Neuronal stem cell (in vitro differentiated cells): ENCODE results near the gene SIPA1.

ENCODE experiments used
- DNase-seq: peaks from one replicate; pipeline ENCODE4 v3.0.0-alpha.2; 2013; ENCODE audit warnings: low spot score
- H2AFZ ChIP-seq: one replicate; pipeline ENCODE4 v1.6.1; 2013; ENCODE audit warnings: mild to moderate bottlenecking, low read length, inconsistent platforms
- H2AK5ac ChIP-seq: 2 replicates; pipeline ENCODE4 v1.6.1; 2013; ENCODE audit warnings: low read depth, mild to moderate bottlenecking, inconsistent platforms, low read length, moderate library complexity, mixed read lengths
- H2BK120ac ChIP-seq: 2 replicates; pipeline ENCODE4 v1.6.1; 2013; ENCODE audit warnings: low read depth, mild to moderate bottlenecking, inconsistent platforms, low read length, moderate library complexity, mixed read lengths
- H2BK12ac ChIP-seq: one replicate; pipeline ENCODE4 v1.6.1; 2013; ENCODE audit warnings: low read length, inconsistent platforms
- H2BK15ac ChIP-seq: 2 replicates; pipeline ENCODE4 v1.6.1; 2013; ENCODE audit warnings: mild to moderate bottlenecking, low read length, inconsistent platforms, mixed read lengths
- H2BK5ac ChIP-seq: one replicate; pipeline ENCODE4 v1.6.1; 2013; ENCODE audit warnings: inconsistent platforms, mild to moderate bottlenecking, low read length, moderate library complexity
- H3K14ac ChIP-seq: one replicate; pipeline ENCODE4 v1.6.1; 2013; ENCODE audit warnings: low read length, inconsistent platforms
- H3K18ac ChIP-seq: 2 replicates; pipeline ENCODE4 v1.6.1; 2013; ENCODE audit warnings: low read length, inconsistent platforms
- H3K23ac ChIP-seq: 2 replicates; pipeline ENCODE4 v1.6.1; 2013; ENCODE audit warnings: low read depth, mild to moderate bottlenecking, mixed read lengths, low read length, inconsistent platforms; ENCODE audit not compliant: poor library complexity
- H3K27ac ChIP-seq: replicated peaks from 3 replicates; pipeline ENCODE4 v1.5.1; 2013; ENCODE audit warnings: low read length, inconsistent platforms
- H3K27me3 ChIP-seq, 3 experiments: 2 replicates each; pipeline ENCODE4 v1.6.1; 2013; ENCODE audit warnings: low read length in 3 of 3, mild to moderate bottlenecking in 2 of 3, inconsistent platforms in 1 of 3, low read depth in 1 of 3, mixed read lengths in 1 of 3, moderate library complexity in 1 of 3; ENCODE audit not compliant: control insufficient read depth in 3 of 3, insufficient read depth in 3 of 3
- H3K36me3 ChIP-seq, 2 donors: replicated peaks in 1 of 2; 2 replicates each; pipeline ENCODE4 v1.6.1; 2013; ENCODE audit warnings: low read length in 2 of 2; ENCODE audit not compliant: control insufficient read depth in 2 of 2, insufficient read depth in 2 of 2
- H3K4ac ChIP-seq: 2 replicates; pipeline ENCODE4 v1.6.1; 2013; ENCODE audit warnings: inconsistent platforms, mild to moderate bottlenecking, low read length, moderate library complexity
- H3K4me1 ChIP-seq, 2 donors: 1 replicate in 1 of 2; 2 replicates in 1 of 2; pipeline ENCODE4 v1.6.1; 2013; ENCODE audit warnings: low read length in 2 of 2, low read depth in 1 of 2; ENCODE audit not compliant: control insufficient read depth in 2 of 2, insufficient read depth in 1 of 2
- H3K4me2 ChIP-seq: one replicate; pipeline ENCODE4 v1.6.1; 2013; ENCODE audit warnings: mild to moderate bottlenecking, low read length, inconsistent platforms; ENCODE audit not compliant: insufficient read depth, poor library complexity, severe bottlenecking
- H3K4me3 ChIP-seq, 2 donors: 2 replicates each; pipeline ENCODE4 v1.5.1; 2013; ENCODE audit warnings: low read length in 2 of 2, mild to moderate bottlenecking in 2 of 2, inconsistent platforms in 1 of 2, moderate library complexity in 1 of 2
- H3K79me1 ChIP-seq: one replicate; pipeline ENCODE4 v1.6.1; 2013; ENCODE audit warnings: low read depth, mild to moderate bottlenecking, inconsistent platforms, low read length, moderate library complexity
- H3K9ac ChIP-seq: one replicate; pipeline ENCODE4 v1.6.1; 2013; ENCODE audit warnings: mild to moderate bottlenecking, low read depth, low read length, inconsistent platforms; ENCODE audit not compliant: poor library complexity
- H3K9me3 ChIP-seq, 2 donors: replicated peaks in 1 of 2; 2 replicates each; pipeline versions ENCODE3 to v1.6.1; 2013; ENCODE audit warnings: low read length in 2 of 2, mild to moderate bottlenecking in 2 of 2, inconsistent platforms in 1 of 2, low read depth in 1 of 2, mixed read lengths in 1 of 2, moderate library complexity in 1 of 2; ENCODE audit not compliant: control insufficient read depth in 2 of 2, insufficient read depth in 1 of 2
- H4K8ac ChIP-seq: one replicate; pipeline ENCODE4 v1.6.1; 2013; ENCODE audit warnings: low read depth, mild to moderate bottlenecking, inconsistent platforms, low read length, moderate library complexity
- H4K91ac ChIP-seq: one replicate; pipeline ENCODE4 v1.6.1; 2013; ENCODE audit warnings: low read length, low read depth, mild to moderate bottlenecking, inconsistent platforms; ENCODE audit not compliant: poor library complexity
- WGBS, 2 donors: extraction: QIAGEN DNeasy Blood & Tissue Kit; methylation state at CpG; one replicate each; pipeline ENCODE4 v1.1.7; 2013; ENCODE audit warnings: missing lambda C conversion rate in 2 of 2, mixed read lengths in 1 of 2; ENCODE audit not compliant: insufficient read length in 2 of 2, insufficient replicate concordance in 1 of 2; ENCODE audit errors: extremely low coverage in 2 of 2; 5-methylcytosine and 5-hydroxymethylcytosine counted together

The SIPA1 gene

GRCh38 chr11:65651589-65652510, 13.9 kb downstream of the SIPA1 start:
- H2BK120ac ChIP-seq: no peak overlapping the region
- no CpG with 5 or more reads among the region's 28 CpGs for WGBS, 2 donors
- no peaks in the 10 kb centered on the region for H3K79me1 ChIP-seq

GRCh38 chr11:65652511-65653228, 14.8 kb downstream of the SIPA1 start:
- H3K4me3 ChIP-seq: peak overlapping the region; percentile 62 to 83
- peaks cover 14 to 16% of the 10 kb centered on the region in 2 donors for H3K4me1 ChIP-seq
- H3K18ac ChIP-seq: peak overlapping the region; percentile 99
- peaks cover 0 to 4% (median 0%) of the 10 kb centered on the region in 3 experiments for H3K27me3 ChIP-seq
- H3K79me1 ChIP-seq: no peaks in the 10 kb centered on the region
- WGBS, 2 donors: no CpG with 5 or more reads among the region's 68 CpGs
- peak overlapping the region; percentile 7 for H3K4ac ChIP-seq
- H2AK5ac ChIP-seq: peak overlapping the region; percentile 96
- peak overlapping the region; percentile 13 for H2BK120ac ChIP-seq
- H3K23ac ChIP-seq: peak overlapping the region; percentile 21
- peak overlapping the region; percentile 90 for H3K9ac ChIP-seq
- peak overlapping the region; percentile 63 for H2BK5ac ChIP-seq
- H3K27ac ChIP-seq: peak overlapping the region; percentile 100
- peak overlapping the region; percentile 89 for H4K8ac ChIP-seq
- H3K9me3 ChIP-seq: no peaks in the 10 kb centered on the region
- peak overlapping the region; percentile 89 for H3K4me2 ChIP-seq
- H2BK15ac ChIP-seq: peak overlapping the region; percentile 87
- H4K91ac ChIP-seq: no peak overlapping the region
- H3K14ac ChIP-seq: no peak overlapping the region
- peaks cover 27 to 53% of the 10 kb centered on the region in 2 donors for H3K36me3 ChIP-seq
- H2AFZ ChIP-seq: peak overlapping the region; percentile 95
- H2BK12ac ChIP-seq: no peak overlapping the region
- DNase-seq: peak; percentile 91

More at GRCh38 chr11:65651589-65652510, 13.9 kb downstream of the SIPA1 start:
- peak overlapping the region; percentile 12 for H2BK15ac ChIP-seq
- H3K4me3 ChIP-seq: peak overlapping the region; percentile 62 to 76
- H3K4me2 ChIP-seq: peak overlapping the region; percentile 89
- no peaks in the 10 kb centered on the region for H3K9me3 ChIP-seq
- peaks cover 0 to 12% (median 0%) of the 10 kb centered on the region in 3 experiments for H3K27me3 ChIP-seq
- no peak for DNase-seq
- no peak overlapping the region for H4K8ac ChIP-seq
- H3K18ac ChIP-seq: peak overlapping the region; percentile 49
- H4K91ac ChIP-seq: no peak overlapping the region
- no peak overlapping the region for H2AK5ac ChIP-seq
- H3K27ac ChIP-seq: peak overlapping the region; percentile 100
- no peak overlapping the region for H3K4ac ChIP-seq
- peak overlapping the region; percentile 63 for H2BK5ac ChIP-seq
- H3K14ac ChIP-seq: peak overlapping the region; percentile 58
- peak overlapping the region; percentile 95 for H2AFZ ChIP-seq
- peaks cover 19 to 45% of the 10 kb centered on the region in 2 donors for H3K36me3 ChIP-seq
- H2BK12ac ChIP-seq: no peak overlapping the region
- H3K4me1 ChIP-seq: peaks cover 14 to 16% of the 10 kb centered on the region in 2 donors
- H3K23ac ChIP-seq: peak overlapping the region; percentile 21
- H3K9ac ChIP-seq: peak overlapping the region; percentile 89

DNA sequence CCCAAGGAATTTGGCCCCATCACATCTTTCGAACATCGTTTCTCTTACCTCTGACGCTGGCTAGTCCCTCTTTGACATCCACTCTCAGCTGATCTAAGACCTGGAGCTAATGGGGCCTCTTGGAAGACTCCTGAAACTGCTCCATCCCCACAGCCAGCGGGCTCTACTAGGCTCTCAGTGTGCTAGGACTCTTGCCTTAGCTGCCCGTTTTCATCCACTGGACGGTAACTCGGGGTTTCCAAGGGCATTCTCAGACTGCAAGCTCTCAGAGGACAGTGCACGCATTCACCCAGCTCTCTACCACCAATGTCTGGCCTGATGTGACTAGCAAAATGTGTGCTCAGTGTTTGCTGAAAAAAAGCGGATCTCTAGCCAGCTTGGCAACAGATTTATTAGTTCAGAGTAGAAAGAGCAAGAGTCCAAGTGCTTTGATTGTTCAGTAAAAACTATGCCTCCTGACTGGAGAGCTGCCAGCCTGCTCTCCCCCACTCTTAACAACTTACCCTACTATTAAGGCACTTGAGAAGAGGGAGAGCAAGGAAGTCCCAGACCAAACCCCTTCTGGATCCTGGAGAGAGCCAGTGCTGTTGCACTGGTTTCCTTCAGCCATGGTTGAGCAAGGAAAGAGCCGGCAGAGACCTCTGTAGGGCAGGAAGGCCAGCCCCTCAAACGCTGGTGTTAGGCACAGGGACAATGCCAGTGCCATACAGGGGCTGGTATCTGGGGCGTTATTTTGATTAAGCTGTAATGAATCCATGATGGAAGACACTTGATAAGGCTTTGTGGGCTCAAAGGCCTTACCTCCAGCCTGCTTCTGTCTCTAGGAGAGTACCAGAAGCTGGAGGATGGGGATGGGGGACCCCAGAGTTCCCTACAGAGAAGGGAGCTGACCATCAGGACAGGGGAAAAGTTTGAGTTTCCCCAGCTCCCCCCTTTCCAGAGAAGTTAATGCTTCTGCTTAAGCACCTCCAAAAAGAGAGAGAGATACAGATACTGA, 15.6 kb downstream of the SIPA1 start:
- peaks cover 0 to 2% (median 0%) of the 10 kb centered on the region in 3 experiments for H3K27me3 ChIP-seq
- peak overlapping the region; percentile 7 for H3K4ac ChIP-seq
- peak overlapping the region; percentile 65 for H3K9ac ChIP-seq
- H3K4me1 ChIP-seq: peaks cover 14 to 16% of the 10 kb centered on the region in 2 donors
- peak overlapping the region; percentile 63 for H2BK5ac ChIP-seq
- no peak overlapping the region for H2BK12ac ChIP-seq
- peak overlapping the region; percentile 96 for H2AK5ac ChIP-seq
- H3K36me3 ChIP-seq: peaks cover 32 to 61% of the 10 kb centered on the region in 2 donors
- peaks cover 2% of the 10 kb centered on the region for H3K79me1 ChIP-seq
- H3K9me3 ChIP-seq: no peaks in the 10 kb centered on the region
- no peak overlapping the region for H3K14ac ChIP-seq
- H4K91ac ChIP-seq: no peak overlapping the region
- H3K23ac ChIP-seq: no peak overlapping the region
- peak overlapping the region; percentile 100 for H3K27ac ChIP-seq
- H2BK120ac ChIP-seq: peak overlapping the region; percentile 13
- H3K4me3 ChIP-seq: peak overlapping the region; percentile 62 to 83
- no CpG with 5 or more reads among the region's 12 CpGs for WGBS, 2 donors
- no peak for DNase-seq
- no peak overlapping the region for H2BK15ac ChIP-seq
- peak overlapping the region; percentile 89 for H4K8ac ChIP-seq
- peak overlapping the region; percentile 89 for H3K4me2 ChIP-seq
- H3K18ac ChIP-seq: peak overlapping the region; percentile 92
- H2AFZ ChIP-seq: peak overlapping the region; percentile 95
